Measurements from ENCODE around the gene CACUL1. TPM values are rescaled to one million over a fixed set of nuclear protein-coding genes. Genes with fewer than 3 reads are reported as not detected.
"Not testable (repeated sequence)": the region's sequence is repeated elsewhere in the genome, so short reads cannot be mapped to it uniquely, and the experiment has no call there.

The CACUL1 gene
- polyA plus RNA-seq, 10 donors: 16.7 to 27.8 (median 21.4) TPM

GRCh38 chr10:118645294-118645693 lies 109.5 kb downstream of the CACUL1 start:
- not testable (repeated sequence) for DNase-seq

- no peak for DNase-seq
These were observed 112.5 kb downstream of the CACUL1 start for GRCh38 chr10:118642228-118642627.

- no peak for DNase-seq
These were observed 116.1 kb downstream of the CACUL1 start for GRCh38 chr10:118638680-118639079.

DNA sequence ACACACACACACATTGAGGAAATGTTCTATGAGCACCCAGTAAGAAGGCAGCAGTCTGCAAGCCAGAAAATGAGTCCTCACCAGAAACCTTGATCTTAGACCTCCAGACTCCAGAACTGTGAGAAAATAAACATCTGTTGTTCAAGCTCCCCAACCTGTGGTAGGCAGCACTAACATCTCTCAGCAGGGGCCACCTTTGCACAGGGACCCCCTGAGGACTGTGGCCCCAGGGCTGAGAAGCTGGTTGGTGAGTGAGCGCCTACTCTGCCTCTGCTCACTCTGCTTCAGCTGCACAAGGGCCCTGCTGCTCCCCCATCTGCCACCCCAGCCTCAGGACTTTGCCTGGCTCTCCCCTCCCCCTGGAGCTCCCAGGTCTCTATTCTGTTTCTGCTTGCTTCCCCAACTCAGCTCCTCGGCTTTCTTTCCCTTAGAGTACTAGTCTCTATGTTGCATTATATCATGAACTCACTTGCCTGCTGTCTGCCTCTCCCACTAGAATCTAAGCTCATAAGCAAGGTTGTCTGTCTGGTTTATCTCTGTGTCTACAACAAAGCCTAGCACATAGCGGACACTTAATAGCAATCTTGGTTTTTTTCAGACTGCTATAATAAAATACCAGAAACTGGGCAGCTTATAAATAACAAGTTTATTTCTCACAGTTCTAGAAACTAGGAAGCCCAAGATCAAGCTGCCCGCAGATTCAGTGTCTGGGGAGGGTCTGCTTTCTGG lies 118.9 kb downstream of the CACUL1 start:
- DNase-seq: no peak

GRCh38 chr10:118633786-118634185 lies 121.0 kb downstream of the CACUL1 start:
- no peak for DNase-seq

DNA sequence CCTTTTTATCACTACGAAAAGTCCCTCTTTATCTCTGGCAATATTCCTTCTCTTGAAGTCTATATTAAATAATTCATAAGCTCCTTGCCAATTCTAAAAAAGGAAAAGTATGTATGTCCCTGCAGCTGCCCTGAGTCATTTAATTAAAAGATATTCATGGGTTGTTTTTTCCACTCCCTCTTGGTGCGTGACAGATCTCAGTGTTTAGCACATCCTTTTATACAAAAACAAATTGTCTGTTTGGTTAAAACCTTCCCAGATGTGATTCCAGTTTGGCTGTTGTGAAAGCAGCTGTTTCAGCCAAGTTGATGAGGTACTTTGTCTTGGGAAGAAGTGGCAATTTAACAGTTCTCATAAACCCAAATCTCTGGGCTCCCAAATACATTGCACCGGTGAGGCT lies 125.6 kb downstream of the CACUL1 start:
- DNase-seq: peak in 2 of 3 donors; percentile 6 to 23

- DNase-seq: no peak
These were observed 126.4 kb downstream of the CACUL1 start for GRCh38 chr10:118628397-118628796.

DNA sequence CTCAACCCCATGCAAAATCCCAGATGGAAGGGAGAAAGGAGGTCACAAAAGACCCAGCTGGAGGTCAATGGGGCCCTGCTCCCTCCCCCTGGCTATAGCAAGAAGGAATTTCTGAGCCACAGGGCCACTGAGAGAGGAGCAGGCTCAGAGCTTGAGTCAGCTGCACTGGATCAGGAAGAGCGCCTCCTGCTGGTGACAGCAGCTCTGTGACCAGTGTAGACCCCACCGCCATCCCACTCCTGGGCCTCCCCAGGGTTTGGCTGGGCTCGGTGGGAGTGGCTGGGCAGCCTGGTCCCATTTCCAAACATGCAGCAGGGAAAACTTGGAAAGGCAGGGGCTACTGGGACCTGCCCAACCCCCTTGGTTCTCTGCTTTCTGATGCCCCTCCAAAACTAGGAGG lies 127.8 kb downstream of the CACUL1 start:
- no peak for DNase-seq

Other genes with a start within 250 kb of the CACUL1 start
- under 1 TPM in 2 of 10 donors, not detected in 8; 0.04 to 0.06 TPM for gene PRLHR, start 159.3 kb downstream of the CACUL1 start, polyA plus RNA-seq (ENCODE audit: insufficient read length in 10 of 10)